CD4-positive, alpha-beta T cell (primary cell): ENCODE results near the gene SH2D7. TPM values are rescaled to one million over a fixed set of nuclear protein-coding genes. Genes with fewer than 3 reads are reported as not detected.
A peak's percentile ranks its signal among the peaks of the same experiment; 100 is the strongest.

Experiments
- ATAC-seq: fragments of 200-7000 bp; cut with Tn5 transposase; one replicate; pipeline ENCODE4 v1.10.0; 2022; ENCODE audit warnings: mild to moderate bottlenecking; ENCODE audit not compliant: poor library complexity
- CTCF ChIA-PET: fragments of 350-600 bp; sonication (Branson Sonifier 250); formaldehyde crosslinking; loops from one replicate; lab custom pipeline; 2021; ENCODE audit warnings: antibody characterized with exemption, inconsistent platforms; lab: Charles Lee
- POLR2A ChIA-PET: fragments of 350-600 bp; sonication (Branson Sonifier 250); formaldehyde crosslinking; loops from one replicate; lab custom pipeline; 2021; ENCODE audit warnings: antibody characterized with exemption, inconsistent platforms; lab: Charles Lee
- DNase-seq, 14 experiments: peaks; one replicate each; pipeline ENCODE4 v3.0.0-alpha.2; 2013 to 2020; ENCODE audit warnings: mixed read lengths in 2 of 14
- H3K27ac ChIP-seq, 2 donors: one replicate each; pipeline versions ENCODE4 v1.5.1 to v1.7.0; 2013; ENCODE audit warnings: low read length in 2 of 2, low read depth in 1 of 2, mild to moderate bottlenecking in 1 of 2
- H3K27me3 ChIP-seq, 2 experiments: 1 replicate in 1 of 2; 2 replicates in 1 of 2; pipeline versions ENCODE4 v1.6.1 to v1.7.0; 2013; ENCODE audit warnings: low read length in 2 of 2, control low read depth in 1 of 2, mild to moderate bottlenecking in 1 of 2, moderate library complexity in 1 of 2; ENCODE audit not compliant: insufficient read depth in 2 of 2, control insufficient read depth in 1 of 2
- H3K36me3 ChIP-seq: one replicate; pipeline ENCODE4 v1.6.1; 2013; ENCODE audit warnings: low read length, control low read depth; ENCODE audit not compliant: insufficient read depth
- H3K4me1 ChIP-seq: one replicate; pipeline ENCODE4 v1.6.1; 2013; ENCODE audit warnings: low read length, control low read depth; ENCODE audit not compliant: insufficient read depth
- H3K4me3 ChIP-seq: one replicate; pipeline ENCODE4 v1.5.1; 2013; ENCODE audit warnings: mild to moderate bottlenecking, low read length, moderate library complexity
- H3K9me3 ChIP-seq, 2 experiments: 1 replicate in 1 of 2; 2 replicates in 1 of 2; pipeline versions ENCODE4 v1.6.1 to v1.7.0; 2013; ENCODE audit warnings: low read length in 2 of 2, mild to moderate bottlenecking in 2 of 2, control low read depth in 1 of 2, moderate library complexity in 1 of 2; ENCODE audit not compliant: control insufficient read depth in 1 of 2, insufficient read depth in 1 of 2
- H3K27ac Mint-ChIP-seq: one replicate; pipeline ENCODE4 v1.8.0; 2020; ENCODE audit warnings: mixed read lengths
- H3K27me3 Mint-ChIP-seq: one replicate; pipeline ENCODE4 v1.8.0; 2021; ENCODE audit warnings: mixed read lengths
- H3K36me3 Mint-ChIP-seq: one replicate; pipeline ENCODE4 v1.8.0; 2021; ENCODE audit warnings: low read depth, mixed read lengths
- H3K4me1 Mint-ChIP-seq: one replicate; pipeline ENCODE4 v1.8.0; 2021; ENCODE audit warnings: low read depth, mixed read lengths
- H3K4me3 Mint-ChIP-seq: one replicate; pipeline ENCODE4 v1.8.0; 2020; ENCODE audit warnings: mild to moderate bottlenecking, mixed read lengths
- H3K9me3 Mint-ChIP-seq: one replicate; pipeline ENCODE4 v1.8.0; 2020; ENCODE audit warnings: mixed read lengths
- CTCF ChIP-seq: fragments of 200-600 bp; IDR thresholded peaks from one replicate; pipeline ENCODE4 v1.8.0; 2022; ENCODE audit warnings: antibody characterized with exemption, mild to moderate bottlenecking
- intact Hi-C, 2 experiments: fragments of 100-400 bp; cut with DNase I in 1 of 2; cut with micrococcal nuclease in 1 of 2; formaldehyde crosslinking; loops; one replicate each; pipeline versions ENCODE4 v1.15.1 to v1.9.0; 2023 to 2025; cut with DNase I, micrococcal nuclease
- total RNA-seq, 174 experiments: library from RNA in 2 of 174; stranded (reverse) in 2 of 174; gene quantifications; one replicate each; pipeline ENCODE4 v1.2.3 and lab custom pipeline; 2021 to 2026

The SH2D7 gene
- total RNA-seq, 2 experiments from 2014 or later, result not detected

GRCh38 chr15:78076231-78077052 lies 15.9 kb upstream of the SH2D7 start:
- peaks cover 54% of the 10 kb centered on the region for H3K4me1 Mint-ChIP-seq
- DNase-seq (peak in 1 of 14 experiments; percentile 23), ATAC-seq (no peak)
- H3K27me3 ChIP-seq, result no peaks in the 10 kb centered on the region
- H3K27me3 Mint-ChIP-seq, result no peaks in the 10 kb centered on the region
- ChIA-PET CTCF (interaction anchor here (1.0 to 1.5 kb wide), 5 partner anchors 24 to 42 kb away, joined by 3 to 5 read pairs (median 3); no protein-coding TSS in a partner anchor), POLR2A (interaction anchor here (0.9 to 14.8 kb wide), 6 partner anchors 8 to 47 kb away, joined by 3 to 304 read pairs (median 7); no protein-coding TSS in a partner anchor)
- peaks cover 53% of the 10 kb centered on the region for H3K4me1 ChIP-seq
- H3K27ac ChIP-seq, result peak overlapping the region; percentile 68 to 75
- intact Hi-C loops, result loop anchor here (1.0 to 5.0 kb wide), 5 partner anchors 26 to 221 kb away; partner anchors contain the start of gene SKIC8 (in 1 of the 2)
- H3K4me3 Mint-ChIP-seq, result peak overlapping the region; percentile 99
- H3K9me3 Mint-ChIP-seq, result no peaks in the 10 kb centered on the region
- no peak for TF ChIP-seq CTCF
- peaks cover 26% of the 10 kb centered on the region for H3K36me3 Mint-ChIP-seq
- peak overlapping the region; percentile 96 for H3K4me3 ChIP-seq
- no peak overlapping the region for H3K27ac Mint-ChIP-seq
- H3K9me3 ChIP-seq, result no peaks in the 10 kb centered on the region
- no peaks in the 10 kb centered on the region for H3K36me3 ChIP-seq

GRCh38 chr15:78077053-78077870 lies 15.1 kb upstream of the SH2D7 start, which contains the start of gene TBC1D2B:
Gene TBC1D2B (minus strand): TSS chr15:78077711. CDS start chr15:78077652, 59 bp downstream.
- Mint-ChIP-seq H3K4me1 (peaks cover 47% of the 10 kb centered on the region), H3K36me3 (peaks cover 26% of the 10 kb centered on the region), H3K27ac (no peak within 1 kb of the TSS), H3K4me3 (peak within 1 kb of the TSS; percentile 99), H3K27me3 (no peaks in the 10 kb centered on the region), H3K9me3 (no peaks in the 10 kb centered on the region)
- peaks cover 48% of the 10 kb centered on the region for H3K4me1 ChIP-seq
- no peaks in the 10 kb centered on the region for H3K9me3 ChIP-seq
- H3K4me3 ChIP-seq, result peak within 1 kb of the TSS; percentile 96
- no peak for TF ChIP-seq CTCF
- ATAC-seq (peak; percentile 73), DNase-seq (peak; percentile 46 to 88 (median 66))
- H3K27me3 ChIP-seq, result no peaks in the 10 kb centered on the region
- intact Hi-C loops, result loop anchor here (1.0 to 5.0 kb wide), 5 partner anchors 26 to 220 kb away; partner anchors contain the start of gene SKIC8 (in 1 of the 2)
- CTCF ChIA-PET, result interaction anchor here (1.1 to 1.5 kb wide), 4 partner anchors 26 to 77 kb away, joined by 3 to 6 read pairs (median 4); no protein-coding TSS in a partner anchor
- H3K36me3 ChIP-seq, result no peaks in the 10 kb centered on the region
- peak within 1 kb of the TSS; percentile 68 to 75 for H3K27ac ChIP-seq
- POLR2A ChIA-PET, result interaction anchor here (0.6 to 14.8 kb wide), 7 partner anchors 8 to 45 kb away, joined by 3 to 304 read pairs (median 5); no protein-coding TSS in a partner anchor

- H3K36me3 Mint-ChIP-seq, result peaks cover 26% of the 10 kb centered on the region
- intact Hi-C loops, result loop anchor here (1.0 to 5.0 kb wide), 6 partner anchors 27 to 361 kb away; partner anchors contain the start of genes IREB2 (in 1 of the 2) and SKIC8 (in 1 of the 2)
- no peaks in the 10 kb centered on the region for H3K36me3 ChIP-seq
- H3K27ac Mint-ChIP-seq, result no peak overlapping the region
- no peak for TF ChIP-seq CTCF
- peaks cover 41% of the 10 kb centered on the region for H3K4me1 Mint-ChIP-seq
- H3K27me3 ChIP-seq, result no peaks in the 10 kb centered on the region
- no peak for DNase-seq
- H3K4me3 Mint-ChIP-seq, result peak overlapping the region; percentile 97
- no peaks in the 10 kb centered on the region for H3K9me3 ChIP-seq
- H3K27ac ChIP-seq, result peak overlapping the region in 1 of 2 donors; percentile 14
- H3K4me1 ChIP-seq, result peaks cover 42% of the 10 kb centered on the region
- no peaks in the 10 kb centered on the region for H3K9me3 Mint-ChIP-seq
- CTCF ChIA-PET, result interaction anchor here (1.1 kb wide), 3 partner anchors 27 to 78 kb away, joined by 3 to 6 read pairs (median 3); no protein-coding TSS in a partner anchor
- ATAC-seq, result peak; percentile 27
- POLR2A ChIA-PET, result interaction anchor here (0.6 to 14.8 kb wide), 7 partner anchors 9 to 45 kb away, joined by 3 to 304 read pairs (median 5); no protein-coding TSS in a partner anchor
- peak overlapping the region; percentile 48 for H3K4me3 ChIP-seq
- no peaks in the 10 kb centered on the region for H3K27me3 Mint-ChIP-seq
These were observed 14.5 kb upstream of the SH2D7 start for GRCh38 chr15:78077871-78078210.
